Spinal cord (tissue), 10 donors: ENCODE data around the gene TK1. TPM values are rescaled to one million over a fixed set of nuclear protein-coding genes. Genes with fewer than 3 reads are reported as not detected.

Experiments used
- DNase-seq, 6 donors: peaks; one replicate each; pipeline versions ENCODE4 v3.0.0 to v3.0.0-alpha.2; 2013 to 2015; ENCODE audit warnings: low spot score in 6 of 6, low read depth in 4 of 6
- H3K27ac ChIP-seq: one replicate; pipeline ENCODE4 v1.5.1; 2013; ENCODE audit warnings: low read depth, low read length, control low read depth
- H3K27me3 ChIP-seq: one replicate; pipeline ENCODE4 v1.6.1; 2013; ENCODE audit warnings: low read length; ENCODE audit not compliant: control insufficient read depth, insufficient read depth
- H3K36me3 ChIP-seq: one replicate; pipeline ENCODE4 v1.6.1; 2013; ENCODE audit warnings: low read length; ENCODE audit not compliant: control insufficient read depth, insufficient read depth
- H3K4me1 ChIP-seq: one replicate; pipeline ENCODE4 v1.6.1; 2013; ENCODE audit warnings: low read length; ENCODE audit not compliant: control insufficient read depth, insufficient read depth
- H3K4me3 ChIP-seq: one replicate; pipeline ENCODE4 v1.5.1; 2013; ENCODE audit warnings: low read depth, low read length, control low read depth
- H3K9me3 ChIP-seq: one replicate; pipeline ENCODE4 v1.6.1; 2013; ENCODE audit warnings: low read length; ENCODE audit not compliant: control insufficient read depth, insufficient read depth
- WGBS: methylation state at CpG from one replicate; pipeline ENCODE4 v1.1.5; 2013; ENCODE audit warnings: missing lambda C conversion rate; ENCODE audit not compliant: insufficient coverage; 5-methylcytosine and 5-hydroxymethylcytosine counted together
- polyA plus RNA-seq, 2 donors: library from polyadenylated mRNA; unstranded; fragments of 120-200 nt; gene quantifications; one replicate each; pipeline ENCODE4 v1.2.1, GENCODE V29; 2013; ENCODE audit not compliant: insufficient read length in 2 of 2
- total RNA-seq, 2 donors: library from RNA; depleted of rRNA in 1 of 2; stranded (reverse); fragments of 120-200 nt in 1 of 2; fragments of >200 nt in 1 of 2; gene quantifications; one replicate each; pipeline versions ENCODE4 v1.2.3 to v1.2.4, GENCODE V29; 2013 to 2014
- donor health status: healthy.

TK1 gene
- total and polyA plus RNA-seq, 4 donors: 11.0 to 13.8 (median 12.7) TPM

- WGBS: 73% methylated on average over 9 of the region's 17 CpGs
- Histone ChIP-seq H3K4me1 (peaks cover 32% of the 10 kb centered on the region), H3K27ac (no peak overlapping the region), H3K9me3 (no peaks in the 10 kb centered on the region), H3K4me3 (no peak overlapping the region), H3K27me3 (peaks cover 16% of the 10 kb centered on the region), H3K36me3 (no peaks in the 10 kb centered on the region)
- DNase-seq: no peak
These were observed 48.4 kb downstream of the TK1 start for GRCh38 chr17:78138204-78139060.

GRCh38 chr17:78137392-78138203, 49.3 kb downstream of the TK1 start:
- Histone ChIP-seq H3K27ac (no peak overlapping the region), H3K4me3 (no peak overlapping the region), H3K9me3 (no peaks in the 10 kb centered on the region), H3K4me1 (peaks cover 31% of the 10 kb centered on the region), H3K27me3 (peaks cover 23% of the 10 kb centered on the region), H3K36me3 (no peaks in the 10 kb centered on the region)
- no peak for DNase-seq
- 73% methylated on average over 16 of the region's 26 CpGs for WGBS

DNA sequence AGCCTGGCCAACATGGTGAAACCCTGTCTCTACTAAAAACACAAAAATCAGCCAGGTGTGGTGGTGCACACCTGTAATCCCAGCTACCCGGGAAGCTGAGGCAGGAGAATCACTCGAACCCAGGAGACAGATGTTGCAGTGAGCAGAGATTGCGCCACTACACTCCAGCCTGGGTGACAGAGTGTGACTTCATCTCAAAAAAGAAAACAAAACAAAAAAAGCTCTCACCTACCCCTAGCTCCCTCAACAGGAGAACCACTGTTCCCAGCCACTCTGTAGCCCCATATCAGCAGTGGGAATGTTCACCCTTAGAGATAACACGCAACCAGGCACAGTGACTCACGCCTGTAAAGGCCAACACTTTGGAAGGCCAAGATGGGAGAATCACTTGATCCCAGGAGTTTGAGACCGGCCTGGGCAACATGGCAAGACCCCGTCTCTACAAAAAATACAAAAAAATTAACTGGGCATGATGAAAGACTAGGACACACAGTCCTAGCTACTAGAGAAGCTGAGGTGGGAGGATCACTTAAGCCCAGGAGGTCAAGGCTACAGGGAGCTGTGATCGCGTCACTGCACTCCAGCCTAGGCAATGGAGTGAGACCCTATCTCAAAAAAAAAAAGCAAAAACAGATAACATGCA, 50.9 kb downstream of the TK1 start:
- Histone ChIP-seq H3K9me3 (no peaks in the 10 kb centered on the region), H3K36me3 (no peaks in the 10 kb centered on the region), H3K4me3 (no peak overlapping the region), H3K27ac (no peak overlapping the region), H3K4me1 (peaks cover 30% of the 10 kb centered on the region), H3K27me3 (peaks cover 36% of the 10 kb centered on the region)
- 89% methylated on average over 4 of the region's 9 CpGs for WGBS
- DNase-seq: no peak

DNA sequence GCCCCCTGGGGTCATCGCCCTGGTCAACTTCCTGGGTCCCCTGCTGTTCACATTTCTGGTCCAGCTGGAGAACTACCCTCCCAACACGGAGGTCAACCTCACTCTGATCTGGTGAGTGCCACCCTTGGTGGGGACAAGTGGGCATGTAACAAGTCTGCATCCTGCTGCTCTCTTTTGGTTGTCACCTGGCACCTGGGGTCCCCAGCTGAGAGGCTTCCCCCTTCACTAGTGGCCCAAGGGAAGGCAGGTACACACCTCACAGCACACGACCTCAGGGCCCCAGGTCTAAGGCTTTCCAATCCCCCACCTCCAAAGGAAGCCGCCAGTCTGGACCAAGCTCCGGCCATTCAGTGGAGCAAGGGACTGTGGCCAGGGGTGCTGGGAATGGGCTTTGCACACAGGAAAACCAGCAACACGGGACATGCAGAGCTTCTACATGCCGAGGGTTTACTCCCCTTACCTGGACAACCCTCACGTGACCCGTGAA, 51.9 kb downstream of the TK1 start:
- 71% methylated on average over 9 of the region's 9 CpGs for WGBS
- peaks cover 32% of the 10 kb centered on the region for H3K4me1 ChIP-seq

GRCh38 chr17:78133971-78134898, 52.6 kb downstream of the TK1 start:
- DNase-seq: peak in 1 of 6 donors; percentile 23
- Histone ChIP-seq H3K9me3 (no peaks in the 10 kb centered on the region), H3K36me3 (no peaks in the 10 kb centered on the region), H3K4me3 (no peak overlapping the region), H3K27ac (no peak overlapping the region), H3K4me1 (peaks cover 39% of the 10 kb centered on the region), H3K27me3 (peaks cover 54% of the 10 kb centered on the region)
- WGBS: 55% methylated on average over 39 of the region's 39 CpGs

More for the DNA sequence above, 51.9 kb downstream of the TK1 start:
- no peaks in the 10 kb centered on the region for H3K36me3 ChIP-seq
- DNase-seq: no peak
- no peak overlapping the region for H3K27ac ChIP-seq
- no peak overlapping the region for H3K4me3 ChIP-seq
- H3K9me3 ChIP-seq: no peaks in the 10 kb centered on the region
- H3K27me3 ChIP-seq: peaks cover 47% of the 10 kb centered on the region

- peaks cover 60% of the 10 kb centered on the region for H3K27me3 ChIP-seq
- H3K4me1 ChIP-seq: peaks cover 45% of the 10 kb centered on the region
- H3K9me3 ChIP-seq: no peaks in the 10 kb centered on the region
- H3K36me3 ChIP-seq: no peaks in the 10 kb centered on the region
- no peak for DNase-seq
- no peak overlapping the region for H3K27ac ChIP-seq
- WGBS: 89% methylated on average over 30 of the region's 30 CpGs
- no peak overlapping the region for H3K4me3 ChIP-seq
These were observed 53.5 kb downstream of the TK1 start for GRCh38 chr17:78133179-78133951.

DNA sequence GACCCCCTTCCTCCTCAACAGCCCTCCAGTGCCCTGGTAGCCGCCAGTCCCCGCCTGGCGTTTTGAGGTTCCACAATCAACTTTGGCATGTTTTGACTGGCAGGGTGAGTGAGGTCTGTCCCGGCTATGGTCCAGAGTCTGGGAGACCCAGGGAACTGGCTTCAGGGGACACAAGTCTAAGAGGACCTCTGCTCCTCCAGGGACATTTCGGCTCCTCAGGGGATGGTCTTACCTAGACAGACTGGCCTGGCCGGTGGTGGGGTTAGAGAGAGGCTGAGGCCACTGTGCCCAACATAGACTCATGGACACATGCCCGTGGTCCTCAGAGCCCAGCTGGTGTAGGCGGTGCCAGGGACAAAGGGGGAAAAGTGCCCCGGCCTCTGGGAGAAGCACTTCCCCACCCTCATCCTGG, 54.1 kb downstream of the TK1 start:
- DNase-seq: no peak
- Histone ChIP-seq H3K4me3 (no peak overlapping the region), H3K36me3 (no peaks in the 10 kb centered on the region), H3K4me1 (peaks cover 51% of the 10 kb centered on the region), H3K27ac (no peak overlapping the region), H3K9me3 (no peaks in the 10 kb centered on the region), H3K27me3 (peaks cover 66% of the 10 kb centered on the region)
- 89% methylated on average over 8 of the region's 9 CpGs for WGBS

DNA sequence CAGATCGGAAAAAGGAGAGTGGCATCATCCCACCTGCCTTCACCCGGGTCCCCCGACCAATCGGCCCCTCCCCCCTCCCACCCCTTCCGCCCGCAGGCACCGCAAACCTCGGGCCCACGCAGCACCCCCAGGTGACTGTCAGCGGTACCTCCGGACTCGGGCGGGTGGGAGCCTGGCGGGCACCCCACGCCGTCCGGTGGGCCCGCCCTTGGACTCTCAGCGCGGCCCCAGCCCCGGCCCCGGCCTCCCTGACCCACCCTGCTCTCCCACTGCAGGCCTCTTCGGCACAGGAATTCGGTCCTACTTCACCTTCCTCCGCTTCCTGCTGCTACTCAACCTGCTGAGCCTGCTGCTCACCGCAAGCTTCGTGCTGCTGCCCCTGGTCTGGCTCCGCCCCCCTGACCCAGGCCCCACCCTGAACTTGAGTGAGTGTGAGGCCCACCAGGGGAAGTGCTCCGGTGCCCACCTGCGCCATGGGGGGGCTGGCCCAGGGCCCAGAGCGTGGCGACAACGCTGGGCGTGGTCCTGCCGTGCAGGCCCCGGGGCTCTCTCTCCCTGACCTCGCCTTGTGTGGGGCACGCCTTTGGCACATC, 54.7 kb downstream of the TK1 start:
- 14% methylated on average over 37 of the region's 38 CpGs for WGBS
- Histone ChIP-seq H3K9me3 (no peaks in the 10 kb centered on the region), H3K27me3 (peaks cover 70% of the 10 kb centered on the region), H3K36me3 (no peaks in the 10 kb centered on the region), H3K4me3 (no peak overlapping the region), H3K27ac (no peak overlapping the region), H3K4me1 (peaks cover 52% of the 10 kb centered on the region)
- no peak for DNase-seq
